GM19023 (cell line): ENCODE data around the gene CDK6.

Source experiments
- ATAC-seq: cut with Tn5 transposase; IDR thresholded peaks from one replicate; pipeline ENCODE4 v1.9.1; 2021; ENCODE audit warnings: mild to moderate bottlenecking, moderate library complexity; ENCODE audit not compliant: unreplicated experiment

The CDK6 gene

DNA sequence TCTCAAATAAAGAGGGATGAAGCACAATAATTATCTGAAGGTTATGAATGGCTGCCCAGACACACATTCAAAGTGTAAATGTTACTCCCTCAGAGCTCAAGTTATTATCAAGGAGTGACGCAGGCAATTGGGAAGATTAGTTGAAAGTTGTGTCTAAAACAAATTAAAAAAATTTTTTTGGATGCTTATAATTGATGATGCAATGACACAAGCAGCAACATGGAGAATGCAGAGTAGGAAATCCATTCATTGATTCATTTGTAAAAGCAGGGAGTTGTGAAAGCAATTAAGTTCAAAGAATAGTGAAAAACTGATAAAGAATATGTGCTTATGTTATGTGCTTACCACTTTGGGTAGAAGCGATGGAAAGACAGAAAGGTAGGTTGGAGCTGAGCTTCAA lies 120.4 kb downstream of the CDK6 start:
- ATAC-seq, result no peak

DNA sequence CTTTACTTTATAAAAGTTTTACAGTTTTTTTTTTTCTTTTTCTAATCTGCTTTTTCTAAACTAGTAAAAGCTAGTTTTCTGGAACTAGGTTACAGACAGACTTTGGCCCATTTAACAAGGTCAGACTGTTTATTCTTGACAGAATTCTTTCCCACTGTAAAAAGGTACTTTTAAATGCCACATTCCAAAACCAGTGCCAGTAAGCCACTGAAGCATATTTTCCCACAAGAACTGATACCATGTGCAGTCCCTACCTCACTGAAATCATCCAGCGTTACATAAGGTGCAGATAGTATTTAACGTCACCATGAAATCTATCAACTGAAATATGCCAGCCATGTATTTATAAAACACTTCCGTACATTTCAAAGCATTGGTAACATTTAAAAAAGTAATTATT lies 121.6 kb downstream of the CDK6 start:
- no peak for ATAC-seq

DNA sequence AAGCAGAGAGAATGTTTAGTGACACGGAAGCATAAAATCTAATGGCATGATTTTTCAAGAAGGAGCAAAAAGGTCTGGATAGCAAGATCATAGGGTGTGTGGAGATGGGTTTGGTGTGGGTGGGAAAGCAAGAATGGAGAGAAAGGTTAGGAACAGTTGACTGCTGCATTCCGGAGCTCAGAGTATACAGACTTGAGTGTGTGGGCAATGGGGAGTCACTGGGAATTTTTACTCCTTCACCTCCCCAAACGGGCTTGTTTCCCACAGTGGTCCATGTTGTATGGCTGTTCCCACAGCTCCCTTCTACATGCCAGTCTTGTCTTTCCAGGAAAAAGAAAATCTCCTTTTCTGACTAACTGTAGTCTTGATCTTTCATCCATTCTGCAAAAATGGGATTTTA lies 122.1 kb downstream of the CDK6 start:
- no peak for ATAC-seq

GRCh38 chr7:92709912-92710311 lies 126.5 kb downstream of the CDK6 start:
- no peak for ATAC-seq

DNA sequence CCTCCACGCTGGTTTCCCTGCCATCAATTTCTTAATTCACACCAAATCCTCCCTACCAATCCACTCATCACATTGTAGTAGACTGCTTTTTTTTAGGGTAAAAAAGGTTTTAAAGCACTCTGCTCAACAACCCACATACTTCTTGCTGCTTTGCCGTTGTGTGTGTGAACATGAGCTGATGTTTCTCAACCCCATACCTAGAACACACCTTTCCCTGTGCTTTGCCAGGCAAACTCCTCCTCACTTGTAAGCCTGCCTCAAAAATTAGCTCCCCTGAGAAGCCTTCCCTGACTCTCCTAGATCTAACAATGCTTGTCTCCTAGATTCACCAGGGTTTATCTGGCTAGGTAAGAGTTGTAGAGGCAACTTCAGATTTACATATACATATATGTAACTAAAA lies 127.2 kb downstream of the CDK6 start:
- ATAC-seq, result no peak

DNA sequence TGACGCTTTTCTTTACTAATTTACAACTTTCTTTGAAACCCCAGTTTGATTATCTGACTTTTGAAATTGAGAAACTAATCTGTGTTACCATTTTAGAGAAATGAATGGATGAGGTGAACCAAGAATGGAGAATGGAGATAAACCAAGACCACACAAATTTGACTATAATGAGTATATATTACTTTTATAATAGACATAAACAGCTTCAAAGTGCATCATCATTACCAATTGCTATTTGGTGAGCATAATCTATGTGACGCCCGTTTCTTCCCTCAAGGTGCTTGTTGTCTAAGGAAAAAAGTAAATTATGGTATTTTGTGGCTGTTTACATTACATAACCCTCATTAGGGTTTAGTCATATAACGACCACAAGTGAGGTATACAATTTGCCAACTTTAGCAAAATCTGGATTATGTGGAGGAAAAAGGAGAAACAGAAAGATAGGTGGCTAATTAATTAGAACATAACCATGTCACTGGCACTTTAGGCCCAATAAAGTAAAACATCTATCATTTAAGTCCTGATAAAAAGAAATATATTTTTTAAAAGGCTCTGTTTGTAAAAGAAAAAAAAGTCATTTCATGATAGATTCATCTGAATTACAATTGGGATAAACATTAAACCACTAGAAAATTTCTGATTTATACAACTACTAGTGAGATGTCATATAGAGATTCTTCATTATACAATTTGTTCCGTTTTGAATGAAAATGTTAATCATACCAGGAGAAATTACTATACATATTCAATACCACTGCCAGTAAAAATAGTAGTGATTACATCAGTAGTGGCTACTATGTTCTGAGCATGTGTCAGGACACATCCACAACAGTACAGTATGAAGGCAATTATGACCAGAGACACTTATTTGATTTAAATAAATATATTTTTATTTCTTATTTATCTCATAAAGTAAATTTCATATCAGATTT lies 128.0 kb downstream of the CDK6 start:
- no peak for ATAC-seq

DNA sequence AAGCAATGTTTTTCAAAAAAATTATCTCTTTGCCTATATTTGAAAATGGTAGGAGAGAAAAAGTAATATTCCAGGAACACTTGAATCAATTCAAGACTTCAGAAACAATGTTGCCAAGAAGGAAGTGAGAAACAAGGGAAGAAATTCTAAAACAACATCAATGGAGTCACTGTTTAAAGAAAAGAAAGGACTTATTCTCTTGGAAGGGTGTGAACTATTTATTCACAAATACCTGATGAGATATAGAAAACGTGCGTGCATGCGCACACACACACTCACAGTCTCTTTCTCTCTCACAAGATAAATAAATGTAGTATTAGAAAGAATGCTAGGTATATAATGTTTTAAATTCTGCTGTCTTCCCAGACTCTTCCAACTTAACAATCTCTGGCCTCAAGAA lies 128.9 kb downstream of the CDK6 start:
- no peak for ATAC-seq

- ATAC-seq, result no peak
These were observed 129.8 kb downstream of the CDK6 start for GRCh38 chr7:92706563-92706962.

DNA sequence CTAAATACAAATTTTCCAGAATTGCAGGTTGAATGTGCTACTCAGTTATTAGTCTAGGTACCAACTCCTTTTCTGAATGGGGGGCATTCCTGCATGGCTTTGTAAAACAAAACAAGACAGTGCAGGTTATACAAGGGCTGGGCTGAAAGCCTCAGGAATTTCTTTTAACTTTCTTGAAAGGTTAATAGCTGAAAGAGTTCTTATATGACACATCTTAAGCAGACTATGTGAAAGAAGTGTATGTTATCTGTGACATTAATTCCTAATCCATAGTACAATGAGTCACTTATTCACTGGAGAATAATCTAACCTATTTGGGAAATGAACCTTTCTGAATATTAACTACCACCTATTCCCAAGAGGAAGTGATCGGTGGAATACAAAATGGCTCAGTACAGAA lies 130.5 kb downstream of the CDK6 start:
- no peak for ATAC-seq

DNA sequence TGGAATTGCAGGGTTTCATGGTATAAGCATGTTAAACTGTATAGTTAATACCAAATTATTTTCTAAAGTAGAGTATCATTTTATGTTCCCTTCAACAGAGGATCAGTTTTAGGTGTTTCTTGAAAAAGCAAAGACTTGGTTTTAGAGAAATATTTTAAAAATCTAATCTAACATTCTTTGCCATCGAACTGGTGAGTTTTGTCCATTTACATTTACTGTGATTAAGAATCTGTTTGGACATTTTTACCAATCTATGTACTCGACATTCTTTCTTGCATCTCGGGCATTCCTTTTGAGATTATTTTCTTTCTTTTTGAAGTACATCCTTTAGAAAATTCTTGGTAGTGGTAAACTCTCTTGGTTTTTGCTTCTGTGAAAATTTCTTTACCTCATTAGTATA lies 131.5 kb downstream of the CDK6 start:
- ATAC-seq, result no peak

- no peak for ATAC-seq
These were observed 133.8 kb downstream of the CDK6 start for GRCh38 chr7:92702535-92702934.

DNA sequence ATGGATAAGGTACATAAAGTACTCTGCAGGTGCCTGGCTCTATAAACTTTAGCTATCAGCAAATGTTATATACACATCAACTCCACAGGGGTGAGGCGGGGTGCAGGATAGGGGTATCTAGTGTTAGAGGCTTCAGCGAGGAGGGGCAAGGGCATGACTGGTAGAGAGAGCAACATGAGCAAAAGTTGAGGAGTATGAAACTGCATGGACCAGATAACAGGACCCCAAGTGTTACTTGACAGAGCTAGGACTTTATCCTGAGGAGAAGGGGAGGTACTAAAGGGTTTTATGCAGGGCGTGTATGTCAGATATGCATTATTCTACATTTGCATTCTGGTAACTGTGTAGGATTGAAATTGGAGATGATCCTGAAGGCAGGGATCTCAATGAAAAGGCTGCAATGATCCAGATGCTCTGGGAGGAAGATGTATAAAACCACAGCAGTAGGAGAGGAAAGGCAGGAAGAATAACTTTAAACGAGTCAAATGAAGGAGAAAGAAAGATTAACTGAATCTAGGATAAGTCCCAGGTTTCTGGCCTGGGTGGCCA lies 136.3 kb downstream of the CDK6 start:
- no peak for ATAC-seq

- no peak for ATAC-seq
These were observed 136.8 kb downstream of the CDK6 start for GRCh38 chr7:92699560-92699959.

DNA sequence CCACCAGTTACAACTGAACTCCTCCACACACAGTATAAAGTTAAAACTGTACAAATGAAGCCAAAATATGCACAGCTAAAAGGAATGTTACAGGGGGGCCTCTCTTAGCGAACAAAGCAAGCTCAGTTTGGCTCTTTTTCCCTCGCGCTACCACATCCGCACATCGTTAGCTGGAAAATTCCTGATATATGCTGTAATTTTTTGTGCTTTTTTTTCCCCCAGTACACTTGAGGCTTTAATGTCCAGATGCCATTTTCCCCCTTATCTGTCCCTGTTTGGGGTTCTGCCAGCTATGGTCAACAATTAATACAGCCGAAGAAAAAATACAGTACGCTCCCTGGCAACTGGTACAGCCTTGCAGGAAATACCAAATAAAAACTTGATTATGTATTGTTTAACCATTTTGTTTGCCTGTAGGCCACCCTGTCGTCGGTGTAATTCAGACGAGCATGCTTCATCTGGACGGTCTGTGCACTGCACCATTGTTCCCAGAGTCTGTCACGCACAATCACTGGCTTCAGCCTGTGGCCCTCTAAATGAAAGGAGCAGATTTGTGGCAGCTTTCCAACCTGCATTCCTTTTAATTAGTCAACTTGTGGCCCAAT lies 138.0 kb downstream of the CDK6 start:
- no peak for ATAC-seq

- ATAC-seq, result no peak
These were observed 139.0 kb downstream of the CDK6 start for GRCh38 chr7:92697414-92697813.

GRCh38 chr7:92697012-92697411 lies 139.4 kb downstream of the CDK6 start:
- ATAC-seq, result no peak

GRCh38 chr7:92696584-92696983 lies 139.8 kb downstream of the CDK6 start:
- ATAC-seq, result no peak

DNA sequence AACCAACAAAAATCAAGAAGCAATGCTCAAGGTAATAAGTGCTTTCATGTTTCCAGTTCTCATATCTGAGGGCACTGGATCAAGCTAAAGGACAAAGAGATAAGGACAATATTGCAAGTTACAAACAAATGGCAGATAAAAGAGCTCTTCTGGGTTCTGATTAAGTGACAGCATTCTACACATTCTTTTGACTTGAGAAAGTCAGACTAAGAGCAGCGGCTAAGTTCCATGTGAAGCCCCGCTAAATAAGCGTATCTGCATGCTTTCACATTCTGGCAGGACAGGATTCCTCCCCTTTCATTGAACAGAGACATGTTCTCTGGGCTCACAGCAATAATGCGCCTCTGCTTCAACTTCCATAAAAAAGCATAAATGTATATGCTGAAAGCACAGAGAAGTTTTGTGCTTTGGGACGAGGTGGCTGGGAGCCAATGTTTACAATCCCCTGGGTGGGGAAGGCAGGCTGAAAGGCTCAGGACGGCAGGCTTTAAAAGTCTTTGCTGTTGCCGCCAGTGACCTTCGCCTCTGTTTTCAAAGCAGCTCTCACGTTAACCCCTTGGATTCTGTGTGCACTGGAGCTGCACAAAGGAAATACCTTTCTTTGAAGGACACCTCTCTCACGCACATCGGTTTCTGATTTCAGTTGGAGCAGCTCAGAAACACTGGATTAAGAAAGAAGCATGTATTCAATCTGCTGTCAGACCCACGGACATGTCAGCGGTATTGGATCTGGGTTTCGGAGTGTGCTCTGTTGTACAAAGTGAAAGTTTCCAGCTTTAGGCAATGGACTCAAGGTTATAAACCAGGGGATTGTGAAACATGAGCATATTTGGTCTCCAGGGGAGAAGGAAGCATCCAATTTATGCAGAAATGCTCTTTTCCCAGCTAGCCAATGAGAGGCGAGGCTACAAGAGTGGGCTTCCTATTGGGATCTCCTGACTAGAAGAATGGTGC lies 140.8 kb downstream of the CDK6 start:
- ATAC-seq, result no peak

- no peak for ATAC-seq
These were observed 142.2 kb downstream of the CDK6 start for GRCh38 chr7:92694211-92694610.

DNA sequence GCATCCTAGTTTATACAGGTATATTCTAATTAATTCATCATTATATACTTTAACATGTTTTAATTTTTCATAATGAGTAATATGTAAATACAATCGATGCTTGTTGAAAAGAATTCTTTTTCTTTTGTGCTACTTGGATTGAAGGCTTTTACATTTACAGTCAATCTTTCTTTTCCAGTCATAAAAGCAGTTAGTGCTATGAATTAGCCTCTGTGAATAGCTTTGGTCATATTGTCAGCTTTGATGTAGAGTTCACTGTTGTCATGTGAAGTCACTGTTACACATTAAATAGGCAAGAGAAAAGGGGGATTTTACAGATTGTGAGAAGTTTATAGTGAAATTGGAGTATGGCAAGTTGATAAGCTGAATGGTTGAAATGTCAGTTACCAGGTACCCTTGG lies 142.9 kb downstream of the CDK6 start:
- ATAC-seq, result no peak

DNA sequence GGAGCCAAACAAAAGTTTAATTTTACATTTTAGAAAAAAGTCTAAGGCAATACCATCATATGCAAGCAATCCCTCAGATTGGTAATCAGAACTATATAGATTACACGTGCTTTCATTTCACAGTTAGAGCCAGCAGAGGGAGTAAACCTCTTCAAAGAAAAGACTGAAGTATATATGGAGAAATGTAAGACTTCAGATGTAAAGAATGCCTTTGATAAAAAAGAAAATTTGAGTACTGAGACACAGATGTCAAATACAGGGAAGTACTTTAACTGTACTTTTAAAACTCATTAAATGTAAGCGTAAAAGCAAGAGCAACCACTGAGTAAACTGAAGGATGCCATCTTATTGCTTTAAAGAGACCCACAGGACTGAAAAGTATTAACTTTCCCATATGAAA lies 144.8 kb downstream of the CDK6 start:
- ATAC-seq, result no peak
